ENCODE data around the gene SP110. TPM values are rescaled to one million over a fixed set of nuclear protein-coding genes. Genes with fewer than 3 reads are reported as not detected.
A peak's percentile ranks its signal among the peaks of the same experiment; 100 is the strongest.

Gene SP110
- polyA plus RNA-seq, 6 donors from 2014 or later: 136 to 237 (median 203) TPM

DNA sequence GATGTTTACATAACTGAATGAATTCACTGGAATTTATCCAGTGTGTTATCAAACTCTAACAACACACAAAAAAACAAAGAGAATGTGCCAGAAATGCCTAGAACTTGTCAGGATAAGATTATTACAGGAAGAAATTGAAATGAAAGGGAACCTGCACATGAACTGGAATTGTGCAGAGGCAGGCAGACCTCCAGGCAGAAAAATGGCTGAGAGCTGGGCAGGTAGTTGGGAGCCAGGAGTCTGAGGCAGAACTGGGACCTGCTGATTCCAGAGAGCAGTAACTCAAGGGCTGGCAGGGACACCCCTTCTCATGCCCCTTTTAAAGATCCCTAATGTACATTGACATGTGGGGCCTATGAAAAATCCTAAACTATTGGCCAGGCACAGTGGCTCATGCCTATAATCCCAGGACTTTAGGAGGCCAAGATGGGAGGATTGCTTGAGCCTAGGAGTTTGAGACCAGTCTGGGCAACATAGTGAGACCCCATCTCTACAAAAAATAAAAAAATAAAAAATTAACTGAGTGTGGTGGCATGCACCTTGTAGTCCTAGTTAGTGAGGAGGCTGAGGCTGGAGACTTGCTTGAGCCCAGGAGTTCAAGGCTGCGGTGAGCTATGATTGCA, 674 bp upstream of the SP110 start:
- DNase-seq (no peak), ATAC-seq (ENCODE audit: low read depth in 2 of 2) (no peak)
- peak overlapping the region in 5 of 6 donors; percentile 76 to 100 (median 99) for H3K27ac Mint-ChIP-seq
- no peaks in the 10 kb centered on the region for H3K9me3 Mint-ChIP-seq
- H3K4me1 Mint-ChIP-seq: peaks cover 70 to 94% (median 83%) of the 10 kb centered on the region in 3 donors
- H3K4me3 Mint-ChIP-seq: peak overlapping the region; percentile 97 to 100 (median 98)
- H3K27me3 Mint-ChIP-seq: no peaks in the 10 kb centered on the region
- peaks cover 3 to 23% of the 10 kb centered on the region in 2 donors for H3K36me3 Mint-ChIP-seq

DNA sequence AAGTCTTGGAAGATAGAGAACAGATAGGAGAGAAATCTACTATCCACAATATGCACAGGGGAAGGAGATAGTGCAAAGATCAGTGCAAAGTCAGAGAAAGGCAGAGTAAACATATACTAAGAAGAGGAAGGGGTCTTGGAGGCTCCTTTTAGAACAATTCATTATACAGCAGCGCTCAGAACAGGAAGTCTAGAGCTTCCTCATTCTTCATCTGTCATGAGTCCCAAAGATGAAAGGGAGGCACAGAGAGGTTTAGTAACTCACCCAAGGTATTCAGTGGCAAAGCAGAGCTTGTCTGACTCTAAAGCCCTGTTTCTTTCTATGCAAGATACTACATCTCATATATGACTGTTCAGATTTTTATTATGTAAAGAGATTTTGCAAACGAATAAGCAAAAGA, 1.4 kb downstream of the SP110 start:
- H3K4me3 Mint-ChIP-seq: peak overlapping the region; percentile 94 to 100 (median 98)
- peak; percentile 70 to 71 for ATAC-seq (ENCODE audit: low read depth in 2 of 2)
- peak; percentile 58 for DNase-seq
- H3K36me3 Mint-ChIP-seq: peaks cover 16 to 41% of the 10 kb centered on the region in 2 donors
- H3K4me1 Mint-ChIP-seq: peaks cover 66 to 90% (median 80%) of the 10 kb centered on the region in 3 donors
- H3K27me3 Mint-ChIP-seq: no peaks in the 10 kb centered on the region
- H3K9me3 Mint-ChIP-seq: no peaks in the 10 kb centered on the region
- peak overlapping the region; percentile 20 to 100 (median 96) for H3K27ac Mint-ChIP-seq

DNA sequence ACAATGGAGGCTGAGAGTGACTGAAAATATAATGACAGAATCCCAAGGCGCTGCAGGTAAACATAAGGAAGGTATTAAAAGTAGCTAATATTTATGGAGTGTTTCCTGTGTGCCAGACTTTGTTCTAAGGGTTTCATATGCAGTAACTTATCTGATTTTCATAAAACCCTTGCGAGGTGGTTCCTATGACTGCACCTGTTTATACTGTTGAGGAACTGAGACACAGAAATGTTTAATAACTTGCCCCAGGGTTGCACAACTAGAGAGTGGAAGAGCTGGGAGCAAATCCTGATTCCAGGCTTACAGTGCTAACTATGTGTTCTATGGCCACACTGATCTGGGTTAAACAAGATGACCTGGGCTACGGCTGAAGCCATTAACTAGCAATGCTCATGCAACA, 2.4 kb downstream of the SP110 start:
- Mint-ChIP-seq H3K4me1 (peaks cover 58 to 88% (median 78%) of the 10 kb centered on the region in 3 donors), H3K9me3 (no peaks in the 10 kb centered on the region)

DNA sequence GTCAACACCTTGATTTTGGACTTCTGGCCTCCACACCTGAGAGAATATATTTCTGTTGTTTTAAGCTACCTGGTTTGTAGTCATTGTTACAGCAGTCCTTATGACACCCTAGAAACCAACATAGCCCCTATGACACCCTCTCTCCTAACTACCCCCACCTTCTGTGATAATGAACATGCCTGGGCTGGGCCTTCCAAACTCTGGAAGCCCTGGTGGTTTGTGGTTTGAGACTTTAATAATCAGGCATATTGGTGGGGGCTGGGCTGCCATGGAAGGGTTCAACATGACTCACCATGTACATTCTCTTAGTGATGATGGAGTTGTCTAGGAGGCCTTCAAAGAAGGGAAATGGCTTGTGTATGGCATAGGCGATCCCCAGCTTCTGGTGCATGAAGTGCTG, 3.3 kb downstream of the SP110 start:
- ATAC-seq (ENCODE audit: low read depth in 2 of 2) (no peak), DNase-seq (no peak)
- peaks cover 22 to 58% of the 10 kb centered on the region in 2 donors for H3K36me3 Mint-ChIP-seq
- no peaks in the 10 kb centered on the region for H3K9me3 Mint-ChIP-seq
- H3K27me3 Mint-ChIP-seq: no peaks in the 10 kb centered on the region
- H3K4me3 Mint-ChIP-seq: peak overlapping the region in 7 of 8 donors; percentile 60 to 100 (median 97)
- peak overlapping the region in 5 of 6 donors; percentile 56 to 99 (median 67) for H3K27ac Mint-ChIP-seq
- H3K4me1 Mint-ChIP-seq: peaks cover 59 to 84% (median 79%) of the 10 kb centered on the region in 3 donors

More for the DNA sequence above, 2.4 kb downstream of the SP110 start:
- Mint-ChIP-seq H3K27ac (peak overlapping the region; percentile 24 to 99 (median 69)), H3K36me3 (peaks cover 17 to 49% of the 10 kb centered on the region in 2 donors), H3K4me3 (peak overlapping the region; percentile 94 to 100 (median 98)), H3K27me3 (no peaks in the 10 kb centered on the region)
- peak; percentile 33 for DNase-seq
- ATAC-seq (ENCODE audit: low read depth in 2 of 2): peak; percentile 30 to 39

DNA sequence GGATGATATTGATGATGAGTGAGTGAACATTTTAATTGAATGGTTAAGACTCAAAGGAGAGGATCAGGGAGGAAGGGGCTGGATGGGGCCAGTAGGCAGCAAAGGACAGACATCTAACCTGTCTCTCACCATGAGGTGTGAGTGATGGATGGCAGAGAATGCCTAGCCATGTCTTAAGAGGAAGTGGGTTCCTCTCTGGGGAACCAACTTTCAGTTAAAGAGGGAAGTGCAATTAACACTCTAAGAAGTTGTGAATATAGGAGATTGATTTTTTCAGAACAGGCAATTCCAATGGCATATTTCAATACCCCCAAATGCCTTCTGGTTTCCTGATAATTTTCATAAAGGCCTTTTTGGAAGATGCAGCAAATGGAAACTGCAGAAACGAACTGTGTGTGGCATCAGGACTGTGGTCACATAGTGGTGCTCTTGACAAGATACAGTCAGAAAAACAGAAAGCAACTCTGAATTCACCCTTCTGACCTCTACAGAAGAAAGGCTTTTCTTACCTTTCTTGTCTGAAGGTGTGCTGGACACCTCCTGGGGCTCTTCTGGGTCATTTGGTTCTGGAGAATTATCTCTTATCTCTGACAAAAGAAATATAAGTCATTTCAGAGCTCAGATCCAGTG, 10.2 kb downstream of the SP110 start:
- DNase-seq: peak; percentile 74
- Mint-ChIP-seq H3K4me3 (no peak overlapping the region), H3K4me1 (peaks cover 34 to 49% (median 42%) of the 10 kb centered on the region in 3 donors), H3K27me3 (no peaks in the 10 kb centered on the region), H3K9me3 (no peaks in the 10 kb centered on the region), H3K36me3 (peaks cover 28 to 42% of the 10 kb centered on the region in 2 donors), H3K27ac (no peak overlapping the region)
- ATAC-seq (ENCODE audit: low read depth in 2 of 2): peak; percentile 81 to 83

DNA sequence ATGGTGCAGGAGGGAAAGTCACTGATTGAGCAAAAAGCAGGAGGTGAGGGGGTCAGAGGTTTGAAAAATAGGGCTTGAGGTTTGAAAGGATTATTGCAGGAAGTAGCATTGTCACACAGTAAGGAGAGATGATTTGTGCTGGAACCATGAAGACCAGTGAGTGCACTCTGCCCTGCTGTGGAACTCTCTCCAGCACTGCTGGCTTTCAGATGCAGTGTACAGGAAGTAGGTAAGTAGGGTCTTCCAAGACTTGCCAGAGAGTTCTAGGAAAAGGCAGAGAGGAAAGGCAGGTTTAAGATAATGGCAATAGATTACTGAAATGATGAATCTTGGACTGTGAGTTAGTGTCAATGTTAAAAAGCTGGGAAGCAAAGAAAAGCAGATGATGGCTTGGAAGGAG, 11.2 kb downstream of the SP110 start:
- Mint-ChIP-seq H3K4me1 (peaks cover 27 to 43% (median 42%) of the 10 kb centered on the region in 3 donors), H3K4me3 (no peak overlapping the region), H3K36me3 (peaks cover 23 to 33% of the 10 kb centered on the region in 2 donors), H3K9me3 (no peaks in the 10 kb centered on the region), H3K27me3 (no peaks in the 10 kb centered on the region), H3K27ac (no peak overlapping the region)
- ATAC-seq (ENCODE audit: low read depth in 2 of 2): no peak
- DNase-seq: no peak

DNA sequence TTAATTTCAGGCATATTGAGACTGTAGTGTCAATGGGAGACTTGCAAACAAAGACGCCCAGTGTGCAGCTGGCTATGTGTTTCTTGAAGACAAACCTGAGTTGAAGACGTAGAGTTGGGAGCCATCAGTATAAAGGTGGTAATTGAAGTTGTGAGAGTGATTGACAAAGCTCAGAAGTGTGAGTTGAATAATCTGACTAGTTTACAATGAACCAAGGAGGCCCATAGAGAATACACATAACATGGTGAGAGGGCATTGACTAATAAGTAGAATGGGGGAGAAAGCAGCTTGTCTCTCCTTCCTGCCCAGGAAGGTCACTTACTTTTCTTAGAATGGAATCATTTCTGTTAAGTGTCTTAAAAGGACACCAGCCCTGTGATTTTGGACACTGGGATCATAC, 14.1 kb downstream of the SP110 start:
- no peak for ATAC-seq (ENCODE audit: low read depth in 2 of 2)

DNA sequence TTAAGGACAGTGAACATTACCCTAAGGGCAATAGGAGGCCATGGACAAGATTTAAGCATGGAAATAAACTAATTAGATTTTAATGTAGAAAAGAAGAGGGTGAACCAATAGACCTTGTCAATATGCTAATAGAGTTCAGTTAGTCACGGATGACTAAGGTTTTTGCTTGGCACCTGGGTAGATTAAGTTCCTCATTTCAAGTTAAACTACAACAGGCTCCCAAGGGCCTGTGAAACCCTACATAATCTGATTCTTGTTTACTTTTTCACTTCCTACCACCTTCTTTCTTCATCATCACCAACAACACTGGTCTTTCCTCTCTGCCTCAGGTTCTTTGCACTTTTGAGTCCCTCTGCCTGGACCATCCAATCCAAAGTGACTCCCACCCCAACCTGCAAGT, 14.8 kb downstream of the SP110 start:
- no peaks in the 10 kb centered on the region for H3K27me3 Mint-ChIP-seq
- H3K36me3 Mint-ChIP-seq: peaks cover 25 to 27% of the 10 kb centered on the region in 2 donors
- H3K9me3 Mint-ChIP-seq: no peaks in the 10 kb centered on the region
- H3K27ac Mint-ChIP-seq: peak overlapping the region in 5 of 6 donors; percentile 86 to 98 (median 96)
- H3K4me1 Mint-ChIP-seq: peaks cover 33 to 41% (median 35%) of the 10 kb centered on the region in 3 donors
- peak overlapping the region; percentile 23 to 88 (median 73) for H3K4me3 Mint-ChIP-seq
- DNase-seq: peak; percentile 77
- ATAC-seq (ENCODE audit: low read depth in 2 of 2): peak; percentile 85

More for the DNA sequence above, 14.1 kb downstream of the SP110 start:
- no peak for DNase-seq
- Mint-ChIP-seq H3K9me3 (no peaks in the 10 kb centered on the region), H3K4me3 (peak overlapping the region in 7 of 8 donors; percentile 26 to 88 (median 75)), H3K4me1 (peaks cover 33 to 41% (median 35%) of the 10 kb centered on the region in 3 donors), H3K27ac (peak overlapping the region in 5 of 6 donors; percentile 86 to 98 (median 96)), H3K36me3 (peaks cover 25 to 27% of the 10 kb centered on the region in 2 donors), H3K27me3 (no peaks in the 10 kb centered on the region)

DNA sequence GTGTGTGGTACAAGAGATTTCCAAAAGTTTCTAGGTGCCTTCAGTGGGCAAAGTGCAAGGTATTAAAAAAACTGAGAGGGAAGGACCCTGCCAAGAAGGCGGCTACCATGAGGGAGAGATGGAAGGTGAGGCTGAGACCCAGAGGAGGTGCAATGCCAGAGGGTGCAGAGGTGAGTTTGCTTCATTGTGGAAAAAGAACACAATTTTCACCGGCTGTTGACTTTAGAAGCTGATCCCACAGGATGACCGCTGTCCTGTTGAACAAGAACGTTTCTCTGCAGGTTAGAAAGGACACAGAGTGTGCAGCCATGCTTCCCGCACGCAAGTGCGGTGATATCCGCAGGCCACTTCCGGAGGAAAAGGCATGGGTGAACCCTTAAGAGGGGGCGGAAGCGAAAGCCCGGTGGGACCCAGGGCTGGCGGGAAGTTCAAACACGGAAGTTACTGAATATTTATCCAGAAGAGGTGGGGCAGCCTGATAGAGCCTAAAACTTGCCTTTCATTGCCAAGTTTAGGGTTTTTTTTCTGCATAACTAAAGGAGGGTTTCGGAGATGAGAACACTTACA, 16.6 kb downstream of the SP110 start:
- peaks cover 33 to 41% (median 35%) of the 10 kb centered on the region in 3 donors for H3K4me1 Mint-ChIP-seq
- peak overlapping the region in 5 of 6 donors; percentile 84 to 96 (median 94) for H3K27ac Mint-ChIP-seq
- peak; percentile 8 to 35 for ATAC-seq (ENCODE audit: low read depth in 2 of 2)
- no peaks in the 10 kb centered on the region for H3K9me3 Mint-ChIP-seq
- peaks cover 25 to 27% of the 10 kb centered on the region in 2 donors for H3K36me3 Mint-ChIP-seq
- H3K27me3 Mint-ChIP-seq: no peaks in the 10 kb centered on the region
- H3K4me3 Mint-ChIP-seq: peak overlapping the region; percentile 22 to 79 (median 65)
- peak; percentile 24 for DNase-seq

DNA sequence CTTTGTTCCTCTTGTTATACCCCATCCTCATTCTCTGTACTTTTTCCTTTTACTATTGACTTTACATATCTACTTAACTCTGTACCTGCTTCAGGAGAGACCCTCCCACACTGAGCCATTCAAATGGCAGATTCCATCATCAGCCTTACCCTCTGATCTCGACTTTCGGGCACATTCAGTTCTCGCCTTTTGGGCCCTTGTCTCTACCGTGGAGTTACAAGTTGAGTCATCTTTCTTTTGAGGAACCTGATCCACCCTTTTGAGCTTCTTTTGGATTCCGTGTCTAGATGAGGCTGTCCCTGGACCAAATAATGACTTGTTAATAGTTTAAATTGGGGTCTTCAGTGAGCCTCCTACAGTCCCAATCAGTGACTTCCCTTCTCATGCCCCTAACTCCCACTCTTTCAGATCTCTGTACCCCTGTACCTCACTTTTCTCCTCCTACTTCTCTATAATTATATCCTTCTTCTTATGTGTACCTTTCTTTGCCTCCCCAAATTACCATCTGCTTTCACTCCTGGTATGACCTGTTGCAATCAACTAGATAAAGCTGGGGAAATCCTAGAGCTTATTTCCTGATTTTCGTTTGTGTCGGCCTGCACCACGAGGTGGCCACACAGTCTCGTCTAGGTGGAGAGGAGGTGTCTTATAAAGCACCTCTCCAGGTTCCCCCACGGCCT, 17.2 kb downstream of the SP110 start:
- DNase-seq (peak; percentile 48), ATAC-seq (ENCODE audit: low read depth in 2 of 2) (peak; percentile 47 to 57)
- no peaks in the 10 kb centered on the region for H3K9me3 Mint-ChIP-seq
- H3K4me1 Mint-ChIP-seq: peaks cover 33 to 41% (median 35%) of the 10 kb centered on the region in 3 donors
- H3K27me3 Mint-ChIP-seq: no peaks in the 10 kb centered on the region
- peak overlapping the region in 5 of 6 donors; percentile 84 to 96 (median 94) for H3K27ac Mint-ChIP-seq
- H3K4me3 Mint-ChIP-seq: peak overlapping the region; percentile 22 to 79 (median 65)
- H3K36me3 Mint-ChIP-seq: peaks cover 25 to 27% of the 10 kb centered on the region in 2 donors

DNA sequence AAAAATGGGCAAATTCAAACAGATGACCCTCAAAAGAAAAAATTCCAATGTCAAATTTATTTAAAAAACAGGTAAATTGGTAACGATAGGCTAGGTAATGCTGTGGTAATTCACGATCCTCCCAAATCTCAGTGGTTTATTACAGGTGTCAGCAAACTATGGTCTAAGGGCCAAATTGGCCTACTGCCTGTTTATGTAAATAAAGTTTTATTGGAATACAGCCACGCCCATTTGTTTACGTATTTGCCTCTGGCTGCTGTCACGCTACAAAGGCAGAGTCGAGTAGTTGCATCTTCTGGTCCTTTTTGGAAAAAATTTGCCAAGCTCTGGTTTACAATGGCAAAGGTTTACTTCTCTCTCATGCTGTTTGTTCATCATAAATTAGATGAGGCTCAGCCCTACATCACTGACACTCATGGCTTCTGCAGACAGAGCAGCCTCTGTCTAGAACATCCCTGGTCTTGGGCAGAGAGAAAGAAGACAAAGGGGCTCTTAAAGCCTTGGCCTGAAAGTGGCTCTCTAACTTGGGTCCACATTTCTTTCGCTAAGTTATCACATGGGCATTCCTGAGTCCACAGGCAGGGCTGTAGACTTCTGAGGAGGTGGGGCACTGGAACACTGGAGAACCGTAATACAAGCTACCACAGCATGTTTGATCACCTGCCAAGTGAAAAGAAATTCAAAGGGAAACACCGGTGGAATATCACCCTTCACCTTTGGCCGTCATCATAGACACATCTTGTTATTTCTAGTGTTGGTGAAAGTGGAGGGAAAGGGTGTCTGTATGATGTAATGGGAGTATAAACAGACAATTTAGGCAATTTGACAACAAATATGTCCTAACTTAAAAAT, 34.8 kb downstream of the SP110 start:
- DNase-seq (no peak), ATAC-seq (ENCODE audit: low read depth in 2 of 2) (no peak)
- H3K36me3 Mint-ChIP-seq: peaks cover 63 to 64% of the 10 kb centered on the region in 2 donors
- H3K4me1 Mint-ChIP-seq: peaks cover 10 to 12% (median 10%) of the 10 kb centered on the region in 3 donors
- H3K9me3 Mint-ChIP-seq: peaks cover 0 to 2% (median 0%) of the 10 kb centered on the region in 7 donors
- no peaks in the 10 kb centered on the region for H3K27me3 Mint-ChIP-seq
- H3K27ac Mint-ChIP-seq: peak overlapping the region in 4 of 6 donors; percentile 13 to 70 (median 44)
- H3K4me3 Mint-ChIP-seq: no peak overlapping the region

DNA sequence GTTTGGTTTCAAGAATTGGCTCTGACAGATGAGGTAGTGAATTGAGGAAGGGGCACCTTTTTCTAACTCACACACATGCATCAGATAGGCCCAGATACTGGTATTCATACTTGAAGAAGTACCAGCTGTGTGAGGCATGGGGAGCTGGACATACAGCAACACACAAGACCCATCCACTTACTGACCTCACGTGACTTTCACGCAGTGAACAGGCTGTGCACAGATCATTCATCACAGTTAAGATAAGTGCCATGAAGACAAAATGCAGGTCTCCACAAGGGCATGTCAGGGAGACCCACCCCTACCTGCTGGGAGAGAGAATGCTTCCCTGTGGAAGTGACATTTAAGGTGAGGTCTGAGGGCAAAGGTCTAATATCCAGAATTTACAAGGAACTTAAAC, 38.6 kb downstream of the SP110 start:
- peak overlapping the region in 1 of 8 donors; percentile 42 for H3K4me3 Mint-ChIP-seq
- ATAC-seq (ENCODE audit: low read depth in 2 of 2) (no peak), DNase-seq (no peak)
- no peaks in the 10 kb centered on the region for H3K27me3 Mint-ChIP-seq
- peaks cover 57 to 78% of the 10 kb centered on the region in 2 donors for H3K36me3 Mint-ChIP-seq
- H3K4me1 Mint-ChIP-seq: peaks cover 5 to 12% (median 10%) of the 10 kb centered on the region in 3 donors
- H3K27ac Mint-ChIP-seq: peak overlapping the region in 1 of 6 donors; percentile 46
- H3K9me3 Mint-ChIP-seq: peaks cover 0 to 2% (median 0%) of the 10 kb centered on the region in 7 donors
